OCI-LY3 (cell line): ENCODE data around the gene ANOS1.

Experiments used
- EZH2phosphoT487 ChIP-seq: fragments of 200-600 bp; shearing (Covaris generic); IDR thresholded peaks from 2 replicates; pipeline ENCODE4 v1.6.1; 2018; ENCODE audit warnings: antibody characterized with exemption, mixed run types, low read depth
- TF ChIP-seq, protein P1 (sequence below): fragments of 200-600, 300-600 bp; sonication (generic); IDR thresholded peaks from 2 replicates; pipeline ENCODE4 v1.5.1; 2014; ENCODE audit warnings: antibody characterized with exemption, low read length, low read depth

DNA sequence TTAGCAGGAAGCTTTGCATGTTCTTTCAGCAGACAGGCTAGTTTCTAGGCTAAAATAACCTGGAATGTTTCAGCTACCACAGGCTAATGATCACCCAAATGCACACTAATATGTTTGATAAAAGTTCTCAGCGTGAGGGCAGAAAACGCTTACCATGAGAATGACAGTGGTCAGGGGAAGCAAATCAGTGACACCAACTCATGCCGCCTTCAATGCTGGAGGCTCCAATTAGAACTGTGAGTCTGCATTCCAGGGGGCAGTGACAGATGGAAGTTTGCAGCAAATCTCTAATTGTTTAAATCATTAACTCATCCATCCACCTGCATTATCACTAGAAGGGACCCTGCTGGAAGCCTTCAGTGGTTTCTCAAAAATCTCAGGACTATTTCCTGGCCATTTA, 43.2 kb downstream of the ANOS1 start:
- TF ChIP-seq, protein P1, sequence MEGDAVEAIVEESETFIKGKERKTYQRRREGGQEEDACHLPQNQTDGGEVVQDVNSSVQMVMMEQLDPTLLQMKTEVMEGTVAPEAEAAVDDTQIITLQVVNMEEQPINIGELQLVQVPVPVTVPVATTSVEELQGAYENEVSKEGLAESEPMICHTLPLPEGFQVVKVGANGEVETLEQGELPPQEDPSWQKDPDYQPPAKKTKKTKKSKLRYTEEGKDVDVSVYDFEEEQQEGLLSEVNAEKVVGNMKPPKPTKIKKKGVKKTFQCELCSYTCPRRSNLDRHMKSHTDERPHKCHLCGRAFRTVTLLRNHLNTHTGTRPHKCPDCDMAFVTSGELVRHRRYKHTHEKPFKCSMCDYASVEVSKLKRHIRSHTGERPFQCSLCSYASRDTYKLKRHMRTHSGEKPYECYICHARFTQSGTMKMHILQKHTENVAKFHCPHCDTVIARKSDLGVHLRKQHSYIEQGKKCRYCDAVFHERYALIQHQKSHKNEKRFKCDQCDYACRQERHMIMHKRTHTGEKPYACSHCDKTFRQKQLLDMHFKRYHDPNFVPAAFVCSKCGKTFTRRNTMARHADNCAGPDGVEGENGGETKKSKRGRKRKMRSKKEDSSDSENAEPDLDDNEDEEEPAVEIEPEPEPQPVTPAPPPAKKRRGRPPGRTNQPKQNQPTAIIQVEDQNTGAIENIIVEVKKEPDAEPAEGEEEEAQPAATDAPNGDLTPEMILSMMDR = no peak
- no peak for TF ChIP-seq EZH2phosphoT487
